Skeletal muscle tissue (tissue), 4 donors: ENCODE data around the gene FSIP1. TPM values are rescaled to one million over a fixed set of nuclear protein-coding genes. Genes with fewer than 3 reads are reported as not detected.

ENCODE experiments used
- H3K27ac ChIP-seq: one replicate; pipeline ENCODE4 v1.7.0; 2013; ENCODE audit warnings: mild to moderate bottlenecking, low read depth, low read length, inconsistent platforms
- H3K27me3 ChIP-seq, 3 donors: one replicate each; pipeline ENCODE4 v1.7.0; 2013; ENCODE audit warnings: low read length in 3 of 3; ENCODE audit not compliant: control insufficient read depth in 3 of 3, insufficient read depth in 3 of 3
- H3K36me3 ChIP-seq, 3 donors: one replicate each; pipeline ENCODE4 v1.7.0; 2013; ENCODE audit warnings: low read length in 3 of 3; ENCODE audit not compliant: control insufficient read depth in 3 of 3, insufficient read depth in 3 of 3
- H3K4me1 ChIP-seq, 3 donors: one replicate each; pipeline ENCODE4 v1.7.0; 2013; ENCODE audit warnings: low read length in 3 of 3, mild to moderate bottlenecking in 3 of 3; ENCODE audit not compliant: control insufficient read depth in 3 of 3, insufficient read depth in 3 of 3
- H3K4me3 ChIP-seq, 3 donors: one replicate each; pipeline ENCODE4 v1.7.0; 2013; ENCODE audit warnings: low read length in 3 of 3
- H3K9ac ChIP-seq, 3 donors: one replicate each; pipeline ENCODE4 v1.7.0; 2013; ENCODE audit warnings: low read length in 3 of 3, mild to moderate bottlenecking in 3 of 3, moderate library complexity in 2 of 3, low read depth in 1 of 3
- H3K9me3 ChIP-seq, 3 donors: one replicate each; pipeline ENCODE4 v1.7.0; 2013; ENCODE audit warnings: low read length in 3 of 3; ENCODE audit not compliant: control insufficient read depth in 3 of 3
- total RNA-seq: library from RNA; depleted of rRNA; stranded (reverse); fragments of >200 nt; gene quantifications from one replicate; pipeline ENCODE4 v1.2.3, GENCODE V29; 2014
- donor health status: Osteomylitis.

The FSIP1 gene
- total RNA-seq, 1 donor from 2014 or later, result 3.7 TPM

GRCh38 chr15:39579487-39580116, 203.0 kb downstream of the FSIP1 start:
- Histone ChIP-seq H3K4me3 (peak overlapping the region; percentile 62 to 76 (median 67)), H3K36me3 (no peaks in the 10 kb centered on the region), H3K4me1 (peaks cover 4 to 25% (median 14%) of the 10 kb centered on the region in 3 donors), H3K9me3 (no peaks in the 10 kb centered on the region), H3K27ac (peak overlapping the region; percentile 77), H3K27me3 (peaks cover 0 to 3% (median 2%) of the 10 kb centered on the region in 3 donors), H3K9ac (peak overlapping the region; percentile 52 to 71 (median 70))

GRCh38 chr15:39578851-39579486, 203.7 kb downstream of the FSIP1 start:
- no peaks in the 10 kb centered on the region for H3K9me3 ChIP-seq
- H3K9ac ChIP-seq, result no peak overlapping the region
- H3K27me3 ChIP-seq, result peaks cover 0 to 3% (median 2%) of the 10 kb centered on the region in 3 donors
- no peaks in the 10 kb centered on the region for H3K36me3 ChIP-seq
- peaks cover 4 to 24% (median 11%) of the 10 kb centered on the region in 3 donors for H3K4me1 ChIP-seq
- no peak overlapping the region for H3K4me3 ChIP-seq
- H3K27ac ChIP-seq, result peak overlapping the region; percentile 77

- H3K36me3 ChIP-seq, result no peaks in the 10 kb centered on the region
- H3K9me3 ChIP-seq, result no peaks in the 10 kb centered on the region
- no peak overlapping the region for H3K27ac ChIP-seq
- no peak overlapping the region for H3K4me3 ChIP-seq
- peaks cover 4 to 8% (median 8%) of the 10 kb centered on the region in 3 donors for H3K4me1 ChIP-seq
- no peak overlapping the region for H3K9ac ChIP-seq
- no peaks in the 10 kb centered on the region for H3K27me3 ChIP-seq
Observed at GRCh38 chr15:39575180-39575579, 207.5 kb downstream of the FSIP1 start.

- Histone ChIP-seq H3K36me3 (no peaks in the 10 kb centered on the region), H3K9me3 (no peaks in the 10 kb centered on the region), H3K27me3 (no peaks in the 10 kb centered on the region), H3K4me1 (peaks cover 0 to under 1% (median under 1%) of the 10 kb centered on the region in 3 donors), H3K4me3 (no peak overlapping the region), H3K9ac (no peak overlapping the region), H3K27ac (no peak overlapping the region)
Observed at GRCh38 chr15:39574427-39574826, 208.2 kb downstream of the FSIP1 start.

- no peak overlapping the region for H3K9ac ChIP-seq
- H3K36me3 ChIP-seq, result no peaks in the 10 kb centered on the region
- no peaks in the 10 kb centered on the region for H3K27me3 ChIP-seq
- H3K4me3 ChIP-seq, result no peak overlapping the region
- H3K9me3 ChIP-seq, result no peaks in the 10 kb centered on the region
- no peaks in the 10 kb centered on the region for H3K4me1 ChIP-seq
- no peak overlapping the region for H3K27ac ChIP-seq
Observed at GRCh38 chr15:39573844-39574243, 208.8 kb downstream of the FSIP1 start.

- Histone ChIP-seq H3K36me3 (no peaks in the 10 kb centered on the region), H3K9ac (no peak overlapping the region), H3K27me3 (no peaks in the 10 kb centered on the region)
Observed at GRCh38 chr15:39573287-39573686, 209.4 kb downstream of the FSIP1 start.

GRCh38 chr15:39565851-39566250, 216.8 kb downstream of the FSIP1 start:
- no peak overlapping the region for H3K9ac ChIP-seq
- peaks cover 0 to 4% (median 3%) of the 10 kb centered on the region in 3 donors for H3K4me1 ChIP-seq
- H3K36me3 ChIP-seq, result no peaks in the 10 kb centered on the region
- no peaks in the 10 kb centered on the region for H3K27me3 ChIP-seq
- no peak overlapping the region for H3K27ac ChIP-seq
- no peaks in the 10 kb centered on the region for H3K9me3 ChIP-seq
- H3K4me3 ChIP-seq, result no peak overlapping the region

More at GRCh38 chr15:39573287-39573686, 209.4 kb downstream of the FSIP1 start:
- Histone ChIP-seq H3K4me3 (no peak overlapping the region), H3K4me1 (no peaks in the 10 kb centered on the region), H3K27ac (no peak overlapping the region), H3K9me3 (no peaks in the 10 kb centered on the region)

GRCh38 chr15:39564972-39565665, 217.5 kb downstream of the FSIP1 start:
- Histone ChIP-seq H3K27me3 (no peaks in the 10 kb centered on the region), H3K9me3 (no peaks in the 10 kb centered on the region), H3K4me3 (no peak overlapping the region), H3K9ac (no peak overlapping the region), H3K36me3 (no peaks in the 10 kb centered on the region), H3K4me1 (peaks cover 0 to 4% (median 3%) of the 10 kb centered on the region in 3 donors), H3K27ac (no peak overlapping the region)

- no peaks in the 10 kb centered on the region for H3K36me3 ChIP-seq
- no peaks in the 10 kb centered on the region for H3K27me3 ChIP-seq
- no peak overlapping the region for H3K9ac ChIP-seq
- no peaks in the 10 kb centered on the region for H3K9me3 ChIP-seq
- no peak overlapping the region for H3K27ac ChIP-seq
- H3K4me1 ChIP-seq, result peaks cover 0 to 4% (median 3%) of the 10 kb centered on the region in 3 donors
- H3K4me3 ChIP-seq, result no peak overlapping the region
Observed at GRCh38 chr15:39558421-39558820, 224.2 kb downstream of the FSIP1 start.

GRCh38 chr15:39556461-39556860, 226.2 kb downstream of the FSIP1 start:
- Histone ChIP-seq H3K4me3 (no peak overlapping the region), H3K9me3 (no peaks in the 10 kb centered on the region), H3K27me3 (no peaks in the 10 kb centered on the region), H3K9ac (no peak overlapping the region), H3K36me3 (no peaks in the 10 kb centered on the region), H3K27ac (no peak overlapping the region), H3K4me1 (peaks cover 0 to 4% (median 3%) of the 10 kb centered on the region in 3 donors)
